Kidney (tissue), 14 donors: ENCODE measurements around the gene CDH2. TPM values are rescaled to one million over a fixed set of nuclear protein-coding genes. Genes with fewer than 3 reads are reported as not detected.

Source experiments
- DNase-seq, 5 donors: peaks; one replicate each; pipeline ENCODE4 v3.0.0-alpha.2; 2013 to 2020
- FAIRE-seq: peaks from 2 replicates; lab custom pipeline; 2012; peaks lifted over from hg19 to GRCh38; lab: Jason Lieb, UNC
- H3K27ac ChIP-seq, 2 donors: one replicate each; pipeline ENCODE4 v1.7.0; 2013; ENCODE audit warnings: low read depth in 2 of 2, low read length in 2 of 2, inconsistent platforms in 1 of 2
- H3K27me3 ChIP-seq: one replicate; pipeline ENCODE4 v1.7.1; 2013; ENCODE audit warnings: low read length, inconsistent platforms; ENCODE audit not compliant: control insufficient read depth, insufficient read depth
- H3K36me3 ChIP-seq, 3 donors: one replicate each; pipeline versions ENCODE4 v1.7.0 to v1.7.1; 2013; ENCODE audit warnings: low read length in 3 of 3, control low read depth in 1 of 3, inconsistent platforms in 1 of 3; ENCODE audit not compliant: insufficient read depth in 3 of 3, control insufficient read depth in 2 of 3
- H3K4me1 ChIP-seq, 3 donors: one replicate each; pipeline versions ENCODE4 v1.7.0 to v1.7.1; 2013; ENCODE audit warnings: low read length in 3 of 3, inconsistent platforms in 1 of 3, low read depth in 1 of 3; ENCODE audit not compliant: control insufficient read depth in 2 of 3, insufficient read depth in 2 of 3
- H3K4me3 ChIP-seq, 3 donors: one replicate each; pipeline versions ENCODE4 v1.7.0 to v1.8.1; 2013; ENCODE audit warnings: low read length in 3 of 3, control low read depth in 1 of 3, inconsistent platforms in 1 of 3
- H3K9ac ChIP-seq, 3 donors: one replicate each; pipeline versions ENCODE4 v1.7.0 to v1.7.1; 2013; ENCODE audit warnings: low read length in 3 of 3, control low read depth in 1 of 3, inconsistent platforms in 1 of 3
- H3K9me3 ChIP-seq, 3 donors: one replicate each; pipeline versions ENCODE4 v1.7.0 to v1.7.1; 2013; ENCODE audit warnings: low read length in 3 of 3, control low read depth in 1 of 3, inconsistent platforms in 1 of 3; ENCODE audit not compliant: control insufficient read depth in 2 of 3, insufficient read depth in 1 of 3
- intact Hi-C: fragments of 100-400 bp; cut with DNase I; formaldehyde crosslinking; loops from one replicate; pipeline ENCODE4 v1.11.1; 2022
- polyA plus RNA-seq: library from polyadenylated mRNA; stranded (reverse); fragments of 350-450 nt; fragmentation: Illumina TruSeq; extraction: RNeasy Lipid Tissue Mini Kit (QIAGEN cat#74804); gene quantifications from one replicate; pipeline ENCODE4 v1.2.3, GENCODE V29; 2014; ENCODE audit warnings: low read depth, low replicate concordance; ENCODE audit not compliant: insufficient read depth
- total RNA-seq: library from RNA; stranded (reverse); fragmentation: NEBNext Ultra II Directional; extraction: Animal tissue kit (Norgen Biotek cat#: 25700); gene quantifications from one replicate; pipeline ENCODE4 v1.2.1, GENCODE V29; 2021
- TF ChIP-seq, protein P1 (sequence below): IDR thresholded peaks from 3 replicates; pipeline ENCODE4 v1.5.1; 2012; ENCODE audit warnings: mild to moderate bottlenecking, moderate library complexity, borderline replicate concordance; ENCODE audit not compliant: insufficient read depth; ENCODE audit errors: extremely low read depth
- donor health status: control.
- donor health status: control.
- donor health status: control.
- donor health status: control.
- donor health status: control.
- donor health status: DM: yes; HTN: yes; CAD: no.
- donor health status: Normal renal cell carcinoma (clear cell type).

Gene CDH2
- total and polyA plus RNA-seq, 2 donors from 2014 or later: 6.3 to 29.6 TPM

DNA sequence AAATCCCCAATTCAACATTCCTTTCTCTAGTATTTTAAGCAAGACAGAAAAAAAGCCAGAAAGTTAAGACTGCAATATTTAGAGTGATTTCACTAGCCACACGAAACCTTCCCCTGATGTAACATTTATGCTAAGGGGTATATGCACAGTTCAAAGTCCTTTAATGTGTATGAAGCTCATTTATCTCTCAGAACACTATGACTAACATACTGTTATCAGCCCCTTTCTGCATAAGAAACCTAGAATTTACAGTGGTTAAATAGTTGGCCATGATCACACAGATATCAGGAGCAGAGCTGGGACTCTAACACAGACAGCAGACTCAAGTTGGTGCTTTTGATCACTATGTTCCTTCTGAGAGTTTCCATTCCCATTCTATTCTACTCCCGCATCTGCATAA lies 185.5 kb downstream of the CDH2 start:
- Histone ChIP-seq H3K4me1 (no peaks in the 10 kb centered on the region), H3K27ac (no peak overlapping the region), H3K9ac (no peak overlapping the region), H3K36me3 (no peaks in the 10 kb centered on the region), H3K9me3 (no peaks in the 10 kb centered on the region), H3K4me3 (no peak overlapping the region), H3K27me3 (no peaks in the 10 kb centered on the region)
- intact Hi-C loops: no loop called here
- no peak for FAIRE-seq
- DNase-seq: no peak
- TF ChIP-seq, protein P1, sequence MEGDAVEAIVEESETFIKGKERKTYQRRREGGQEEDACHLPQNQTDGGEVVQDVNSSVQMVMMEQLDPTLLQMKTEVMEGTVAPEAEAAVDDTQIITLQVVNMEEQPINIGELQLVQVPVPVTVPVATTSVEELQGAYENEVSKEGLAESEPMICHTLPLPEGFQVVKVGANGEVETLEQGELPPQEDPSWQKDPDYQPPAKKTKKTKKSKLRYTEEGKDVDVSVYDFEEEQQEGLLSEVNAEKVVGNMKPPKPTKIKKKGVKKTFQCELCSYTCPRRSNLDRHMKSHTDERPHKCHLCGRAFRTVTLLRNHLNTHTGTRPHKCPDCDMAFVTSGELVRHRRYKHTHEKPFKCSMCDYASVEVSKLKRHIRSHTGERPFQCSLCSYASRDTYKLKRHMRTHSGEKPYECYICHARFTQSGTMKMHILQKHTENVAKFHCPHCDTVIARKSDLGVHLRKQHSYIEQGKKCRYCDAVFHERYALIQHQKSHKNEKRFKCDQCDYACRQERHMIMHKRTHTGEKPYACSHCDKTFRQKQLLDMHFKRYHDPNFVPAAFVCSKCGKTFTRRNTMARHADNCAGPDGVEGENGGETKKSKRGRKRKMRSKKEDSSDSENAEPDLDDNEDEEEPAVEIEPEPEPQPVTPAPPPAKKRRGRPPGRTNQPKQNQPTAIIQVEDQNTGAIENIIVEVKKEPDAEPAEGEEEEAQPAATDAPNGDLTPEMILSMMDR: no peak

DNA sequence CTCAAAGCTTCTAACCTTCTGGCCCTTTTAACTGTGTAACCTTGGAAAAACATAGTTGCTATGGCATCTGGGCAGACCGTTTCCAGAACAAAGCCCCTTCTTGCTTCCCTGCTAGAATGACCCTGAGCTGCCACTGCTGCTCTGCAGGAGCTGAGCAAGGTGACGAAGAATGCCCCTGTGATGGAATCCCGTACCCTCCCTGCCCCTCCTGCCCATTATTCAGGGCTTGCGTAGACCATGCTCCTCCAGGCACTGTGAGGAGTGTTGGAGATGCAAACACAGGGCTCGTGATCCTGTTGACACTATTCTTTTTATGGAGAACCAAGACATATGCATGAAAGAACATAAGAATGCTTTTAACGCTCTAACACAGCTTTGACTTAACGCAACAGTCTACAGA lies 191.1 kb downstream of the CDH2 start:
- TF ChIP-seq, protein P1: no peak
- no peak for FAIRE-seq

DNA sequence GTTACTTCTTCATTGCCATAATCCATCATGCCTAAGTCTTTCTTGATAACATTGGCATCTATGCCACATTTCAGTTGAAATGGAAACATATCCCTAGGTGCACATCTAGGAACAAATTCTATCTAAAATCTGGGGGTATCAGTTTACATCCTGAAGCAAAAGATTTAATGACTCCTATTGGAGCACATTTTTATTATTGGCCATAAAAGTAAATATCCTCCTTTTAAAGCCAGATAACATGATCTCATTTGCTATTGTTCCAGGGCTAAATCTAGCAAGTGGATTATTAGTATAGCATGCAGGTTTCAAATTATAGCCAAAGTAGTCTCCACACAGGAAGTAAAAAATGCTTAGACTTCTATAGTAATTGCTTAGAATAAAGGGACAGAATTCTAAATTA lies 193.2 kb downstream of the CDH2 start:
- TF ChIP-seq, protein P1: no peak
- no peaks in the 10 kb centered on the region for H3K4me1 ChIP-seq
- FAIRE-seq (no peak), DNase-seq (no peak)
- no peak overlapping the region for H3K9ac ChIP-seq
- no peaks in the 10 kb centered on the region for H3K27me3 ChIP-seq
- H3K36me3 ChIP-seq: no peaks in the 10 kb centered on the region
- H3K27ac ChIP-seq: no peak overlapping the region
- no peak overlapping the region for H3K4me3 ChIP-seq
- intact Hi-C loops: no loop called here
- no peaks in the 10 kb centered on the region for H3K9me3 ChIP-seq

More for the DNA sequence above, 191.1 kb downstream of the CDH2 start:
- Histone ChIP-seq H3K9ac (no peak overlapping the region), H3K4me1 (no peaks in the 10 kb centered on the region), H3K27me3 (no peaks in the 10 kb centered on the region), H3K4me3 (no peak overlapping the region), H3K9me3 (no peaks in the 10 kb centered on the region), H3K27ac (no peak overlapping the region), H3K36me3 (no peaks in the 10 kb centered on the region)
- DNase-seq: no peak
- intact Hi-C loops: no loop called here

DNA sequence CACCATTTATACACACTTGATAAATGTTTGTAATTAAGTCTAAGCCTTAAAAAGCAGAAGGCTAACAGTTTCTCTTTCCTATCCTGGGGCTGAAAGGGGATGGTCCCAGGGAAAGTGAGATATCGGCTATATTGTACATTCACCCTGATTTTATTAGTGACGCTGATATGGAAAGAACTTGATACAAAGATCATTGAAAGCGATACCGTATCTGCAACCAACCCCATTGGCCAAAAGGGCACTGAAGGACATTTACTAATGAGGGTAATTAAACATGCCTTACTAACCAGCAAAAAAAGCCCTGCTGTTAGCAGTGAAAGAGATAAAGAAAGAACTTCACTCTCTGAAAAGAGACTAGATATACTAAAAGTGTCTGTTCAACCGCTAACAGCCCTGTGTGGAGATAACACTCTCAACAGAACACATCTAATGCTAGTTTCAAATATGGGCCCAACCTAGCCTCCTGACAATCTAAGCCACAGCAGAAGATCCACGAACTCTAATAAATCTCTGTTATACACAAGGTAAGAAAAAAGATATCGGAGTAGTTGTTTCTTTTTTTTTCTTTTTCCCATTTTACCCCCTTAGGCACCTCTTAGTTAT lies 200.0 kb downstream of the CDH2 start:
- Histone ChIP-seq H3K9me3 (no peaks in the 10 kb centered on the region), H3K36me3 (no peaks in the 10 kb centered on the region), H3K27ac (no peak overlapping the region), H3K4me3 (no peak overlapping the region), H3K9ac (no peak overlapping the region), H3K4me1 (no peaks in the 10 kb centered on the region), H3K27me3 (no peaks in the 10 kb centered on the region)
- intact Hi-C loops: no loop called here
- FAIRE-seq (no peak), DNase-seq (no peak)
- TF ChIP-seq, protein P1: no peak
